ENCODE measurements around the gene KRT76.

Gene KRT76

GRCh38 chr12:52777566-52777965, 421 bp upstream of the KRT76 start:
- Histone ChIP-seq H2AK5ac (ENCODE audit: low read depth, low read length) (no peak overlapping the region), H3K4ac (ENCODE audit: low read length) (no peak overlapping the region), H3K9ac (ENCODE audit: low read depth, low read length, poor library complexity) (no peak overlapping the region), H2BK15ac (ENCODE audit: low read length) (no peak overlapping the region), H2BK12ac (ENCODE audit: low read length) (no peak overlapping the region), H3K4me2 (ENCODE audit: insufficient read depth, low read length, poor library complexity, severe bottlenecking) (no peak overlapping the region), H2AFZ (ENCODE audit: low read length) (no peak overlapping the region), H3K27ac (replicated peaks; ENCODE audit: low read length) (no peak overlapping the region), H3K36me3 (replicated peaks in 1 of 2; ENCODE audit: control insufficient read depth in 2 of 2, insufficient read depth in 2 of 2, low read length in 2 of 2) (no peaks in the 10 kb centered on the region), H3K9me3 (replicated peaks in 1 of 2; ENCODE audit: control insufficient read depth in 2 of 2, insufficient read depth in 1 of 2, low read depth in 1 of 2, low read length in 2 of 2) (no peaks in the 10 kb centered on the region), H4K91ac (ENCODE audit: low read depth, low read length, poor library complexity) (no peak overlapping the region), H2BK5ac (ENCODE audit: low read length) (no peak overlapping the region), H3K4me3 (ENCODE audit: low read length in 2 of 2) (no peak overlapping the region), H3K4me1 (ENCODE audit: control insufficient read depth in 2 of 2, insufficient read depth in 1 of 2, low read depth in 1 of 2, low read length in 2 of 2) (peaks cover 0 to 1% of the 10 kb centered on the region in 2 donors), H3K23ac (ENCODE audit: low read depth, low read length, poor library complexity) (no peak overlapping the region), H3K79me1 (ENCODE audit: low read depth, low read length) (no peaks in the 10 kb centered on the region), H2BK120ac (ENCODE audit: low read depth, low read length) (no peak overlapping the region), H4K8ac (ENCODE audit: low read depth, low read length) (no peak overlapping the region), H3K14ac (ENCODE audit: low read length) (no peak overlapping the region), H3K27me3 (ENCODE audit: control insufficient read depth in 3 of 3, insufficient read depth in 3 of 3, low read depth in 1 of 3, low read length in 3 of 3) (no peaks in the 10 kb centered on the region), H3K18ac (ENCODE audit: low read length) (no peak overlapping the region)
- DNase-seq (ENCODE audit: low spot score): no peak
- WGBS, 2 donors (ENCODE audit: extremely low coverage in 2 of 2, insufficient read length in 2 of 2, insufficient replicate concordance in 1 of 2): no CpG with 5 or more reads among the region's 4 CpGs

GRCh38 chr12:52776435-52776834, 710 bp downstream of the KRT76 start:
- WGBS, 2 donors (ENCODE audit: extremely low coverage in 2 of 2, insufficient read length in 2 of 2, insufficient replicate concordance in 1 of 2): no CpG with 5 or more reads among the region's 5 CpGs
- H3K9me3 ChIP-seq (replicated peaks in 1 of 2; ENCODE audit: control insufficient read depth in 2 of 2, insufficient read depth in 1 of 2, low read depth in 1 of 2, low read length in 2 of 2): no peaks in the 10 kb centered on the region
- no peak overlapping the region for H3K23ac ChIP-seq (ENCODE audit: low read depth, low read length, poor library complexity)
- peaks cover 0 to 3% of the 10 kb centered on the region in 2 donors for H3K4me1 ChIP-seq (ENCODE audit: control insufficient read depth in 2 of 2, insufficient read depth in 1 of 2, low read depth in 1 of 2, low read length in 2 of 2)
- H2BK120ac ChIP-seq (ENCODE audit: low read depth, low read length): no peak overlapping the region
- H3K79me1 ChIP-seq (ENCODE audit: low read depth, low read length): no peaks in the 10 kb centered on the region
- H2AFZ ChIP-seq (ENCODE audit: low read length): no peak overlapping the region
- no peak overlapping the region for H2AK5ac ChIP-seq (ENCODE audit: low read depth, low read length)
- no peak overlapping the region for H3K4ac ChIP-seq (ENCODE audit: low read length)
- no peaks in the 10 kb centered on the region for H3K36me3 ChIP-seq (replicated peaks in 1 of 2; ENCODE audit: control insufficient read depth in 2 of 2, insufficient read depth in 2 of 2, low read length in 2 of 2)
- no peak overlapping the region for H2BK12ac ChIP-seq (ENCODE audit: low read length)
- H3K18ac ChIP-seq (ENCODE audit: low read length): no peak overlapping the region
- H3K14ac ChIP-seq (ENCODE audit: low read length): no peak overlapping the region
- no peak overlapping the region for H3K27ac ChIP-seq (replicated peaks; ENCODE audit: low read length)
- peaks cover 0 to 7% (median 0%) of the 10 kb centered on the region in 3 experiments for H3K27me3 ChIP-seq (ENCODE audit: control insufficient read depth in 3 of 3, insufficient read depth in 3 of 3, low read depth in 1 of 3, low read length in 3 of 3)
- H4K91ac ChIP-seq (ENCODE audit: low read depth, low read length, poor library complexity): no peak overlapping the region
- H3K4me2 ChIP-seq (ENCODE audit: insufficient read depth, low read length, poor library complexity, severe bottlenecking): no peak overlapping the region
- no peak overlapping the region for H3K9ac ChIP-seq (ENCODE audit: low read depth, low read length, poor library complexity)
- H4K8ac ChIP-seq (ENCODE audit: low read depth, low read length): no peak overlapping the region
- no peak overlapping the region for H2BK5ac ChIP-seq (ENCODE audit: low read length)
- no peak overlapping the region for H3K4me3 ChIP-seq (ENCODE audit: low read length in 2 of 2)
- no peak overlapping the region for H2BK15ac ChIP-seq (ENCODE audit: low read length)
- no peak for DNase-seq (ENCODE audit: low spot score)

GRCh38 chr12:52774629-52775250, 2.4 kb downstream of the KRT76 start:
- DNase-seq (ENCODE audit: low spot score): no peak

GRCh38 chr12:52772772-52773171, 4.4 kb downstream of the KRT76 start:
- Histone ChIP-seq H4K91ac (ENCODE audit: low read depth, low read length, poor library complexity) (no peak overlapping the region), H3K23ac (ENCODE audit: low read depth, low read length, poor library complexity) (no peak overlapping the region), H3K4me3 (ENCODE audit: low read length in 2 of 2) (no peak overlapping the region), H2AK5ac (ENCODE audit: low read depth, low read length) (no peak overlapping the region), H3K27ac (replicated peaks; ENCODE audit: low read length) (no peak overlapping the region), H3K14ac (ENCODE audit: low read length) (no peak overlapping the region), H3K27me3 (ENCODE audit: control insufficient read depth in 3 of 3, insufficient read depth in 3 of 3, low read depth in 1 of 3, low read length in 3 of 3) (peaks cover 0 to 7% (median 0%) of the 10 kb centered on the region in 3 experiments), H3K4me1 (ENCODE audit: control insufficient read depth in 2 of 2, insufficient read depth in 1 of 2, low read depth in 1 of 2, low read length in 2 of 2) (peaks cover 0 to 3% of the 10 kb centered on the region in 2 donors), H2BK120ac (ENCODE audit: low read depth, low read length) (no peak overlapping the region), H3K18ac (ENCODE audit: low read length) (no peak overlapping the region), H3K36me3 (replicated peaks in 1 of 2; ENCODE audit: control insufficient read depth in 2 of 2, insufficient read depth in 2 of 2, low read length in 2 of 2) (no peaks in the 10 kb centered on the region), H2BK12ac (ENCODE audit: low read length) (no peak overlapping the region), H2AFZ (ENCODE audit: low read length) (no peak overlapping the region), H2BK15ac (ENCODE audit: low read length) (no peak overlapping the region), H2BK5ac (ENCODE audit: low read length) (no peak overlapping the region), H3K4me2 (ENCODE audit: insufficient read depth, low read length, poor library complexity, severe bottlenecking) (no peak overlapping the region), H3K9me3 (replicated peaks in 1 of 2; ENCODE audit: control insufficient read depth in 2 of 2, insufficient read depth in 1 of 2, low read depth in 1 of 2, low read length in 2 of 2) (peaks cover 0 to 2% of the 10 kb centered on the region in 2 donors), H3K79me1 (ENCODE audit: low read depth, low read length) (no peaks in the 10 kb centered on the region), H3K9ac (ENCODE audit: low read depth, low read length, poor library complexity) (no peak overlapping the region), H4K8ac (ENCODE audit: low read depth, low read length) (no peak overlapping the region), H3K4ac (ENCODE audit: low read length) (no peak overlapping the region)
- no CpG with 5 or more reads among the region's 3 CpGs for WGBS, 2 donors (ENCODE audit: extremely low coverage in 2 of 2, insufficient read length in 2 of 2, insufficient replicate concordance in 1 of 2)
- no peak for DNase-seq (ENCODE audit: low spot score)

More at GRCh38 chr12:52774629-52775250, 2.4 kb downstream of the KRT76 start:
- Histone ChIP-seq H2AK5ac (ENCODE audit: low read depth, low read length) (no peak overlapping the region), H3K9me3 (replicated peaks in 1 of 2; ENCODE audit: control insufficient read depth in 2 of 2, insufficient read depth in 1 of 2, low read depth in 1 of 2, low read length in 2 of 2) (peaks cover 0 to 2% of the 10 kb centered on the region in 2 donors), H2BK12ac (ENCODE audit: low read length) (no peak overlapping the region), H3K4me1 (ENCODE audit: control insufficient read depth in 2 of 2, insufficient read depth in 1 of 2, low read depth in 1 of 2, low read length in 2 of 2) (peaks cover 0 to 3% of the 10 kb centered on the region in 2 donors), H3K4me2 (ENCODE audit: insufficient read depth, low read length, poor library complexity, severe bottlenecking) (no peak overlapping the region), H2BK15ac (ENCODE audit: low read length) (no peak overlapping the region), H3K18ac (ENCODE audit: low read length) (no peak overlapping the region), H4K91ac (ENCODE audit: low read depth, low read length, poor library complexity) (no peak overlapping the region), H3K9ac (ENCODE audit: low read depth, low read length, poor library complexity) (no peak overlapping the region), H2BK120ac (ENCODE audit: low read depth, low read length) (no peak overlapping the region), H2BK5ac (ENCODE audit: low read length) (no peak overlapping the region), H4K8ac (ENCODE audit: low read depth, low read length) (no peak overlapping the region), H3K36me3 (replicated peaks in 1 of 2; ENCODE audit: control insufficient read depth in 2 of 2, insufficient read depth in 2 of 2, low read length in 2 of 2) (no peaks in the 10 kb centered on the region), H3K14ac (ENCODE audit: low read length) (no peak overlapping the region), H3K23ac (ENCODE audit: low read depth, low read length, poor library complexity) (no peak overlapping the region), H2AFZ (ENCODE audit: low read length) (no peak overlapping the region), H3K4ac (ENCODE audit: low read length) (no peak overlapping the region), H3K4me3 (ENCODE audit: low read length in 2 of 2) (no peak overlapping the region), H3K27ac (replicated peaks; ENCODE audit: low read length) (no peak overlapping the region), H3K79me1 (ENCODE audit: low read depth, low read length) (no peaks in the 10 kb centered on the region), H3K27me3 (ENCODE audit: control insufficient read depth in 3 of 3, insufficient read depth in 3 of 3, low read depth in 1 of 3, low read length in 3 of 3) (peaks cover 0 to 7% (median 0%) of the 10 kb centered on the region in 3 experiments)
- no CpG with 5 or more reads among the region's 8 CpGs for WGBS, 2 donors (ENCODE audit: extremely low coverage in 2 of 2, insufficient read length in 2 of 2, insufficient replicate concordance in 1 of 2)

Measured in neuronal stem cell (in vitro differentiated cells).